B cell (primary cell): ENCODE results near the gene SLC38A10. TPM values are rescaled to one million over a fixed set of nuclear protein-coding genes. Genes with fewer than 3 reads are reported as not detected.

Source experiments
- ATAC-seq: fragments of 200-7000 bp; cut with Tn5 transposase; one replicate; pipeline ENCODE4 v1.10.0; 2021; ENCODE audit warnings: low read depth, mild to moderate bottlenecking, moderate number of reproducible peaks, moderate library complexity
- CTCF ChIA-PET: fragments of 350-600 bp; sonication (Branson Sonifier 250); formaldehyde crosslinking; loops from one replicate; lab custom pipeline; 2021; ENCODE audit warnings: antibody characterized with exemption, inconsistent platforms; lab: Charles Lee
- POLR2A ChIA-PET: fragments of 350-600 bp; sonication (Branson Sonifier 250); formaldehyde crosslinking; loops from one replicate; lab custom pipeline; 2021; ENCODE audit warnings: antibody characterized with exemption; lab: Charles Lee
- DNase-seq: peaks from one replicate; pipeline ENCODE4 v3.0.0; 2013
- H2AFZ ChIP-seq: 2 replicates; pipeline ENCODE4 v1.6.1; 2012; ENCODE audit warnings: mild to moderate bottlenecking, low read depth, low read length; ENCODE audit not compliant: insufficient read depth, poor library complexity, severe bottlenecking
- H3K27ac ChIP-seq, 2 donors: 1 replicate in 1 of 2; 2 replicates in 1 of 2; pipeline ENCODE4 v1.5.1; 2012 to 2013; ENCODE audit warnings: low read length in 2 of 2, mild to moderate bottlenecking in 2 of 2, moderate library complexity in 1 of 2
- H3K27me3 ChIP-seq, 4 experiments: fragments of 200-600 bp in 1 of 4; sonication (generic) in 1 of 4; replicated peaks in 1 of 4; 1 replicate in 2 of 4; 2 replicates in 2 of 4; pipeline versions ENCODE4 v1.6.1 to v1.7.0; 2013 to 2016; ENCODE audit warnings: low read length in 3 of 4, mild to moderate bottlenecking in 2 of 4, mixed read lengths in 1 of 4, moderate library complexity in 1 of 4; ENCODE audit not compliant: insufficient read depth in 4 of 4, control insufficient read depth in 3 of 4; ENCODE audit errors: control extremely low read depth in 1 of 4
- H3K36me3 ChIP-seq, 2 experiments: replicated peaks in 1 of 2; 1 replicate in 1 of 2; 2 replicates in 1 of 2; pipeline versions ENCODE4 v1.6.1 to v1.7.1; 2013; ENCODE audit warnings: low read length in 1 of 2; ENCODE audit not compliant: insufficient read depth in 2 of 2, control insufficient read depth in 1 of 2; ENCODE audit errors: control extremely low read depth in 1 of 2, extremely low read depth in 1 of 2
- H3K4me1 ChIP-seq, 2 donors: fragments of 200-600 bp in 1 of 2; sonication (generic) in 1 of 2; 1 replicate in 1 of 2; 2 replicates in 1 of 2; pipeline versions ENCODE4 v1.5.1 to v1.6.1; 2013 to 2017; ENCODE audit warnings: low read length in 2 of 2; ENCODE audit not compliant: control insufficient read depth in 2 of 2, insufficient read depth in 2 of 2
- H3K4me2 ChIP-seq: replicated peaks from 2 replicates; pipeline ENCODE3; 2012; ENCODE audit warnings: mild to moderate bottlenecking, low read depth, low read length; ENCODE audit not compliant: poor library complexity, severe bottlenecking
- H3K4me3 ChIP-seq, 5 experiments: fragments of 200-600 bp in 1 of 5; sonication (generic) in 1 of 5; 1 replicate in 3 of 5; 2 replicates in 2 of 5; pipeline versions ENCODE4 v1.5.1 to v1.7.0; 2011 to 2016; ENCODE audit warnings: low read length in 4 of 5, mild to moderate bottlenecking in 4 of 5, low read depth in 2 of 5, control low read depth in 1 of 5, moderate library complexity in 1 of 5; ENCODE audit not compliant: insufficient read depth in 1 of 5; ENCODE audit errors: control extremely low read depth in 1 of 5, extremely low read depth in 1 of 5
- H3K79me2 ChIP-seq: fragments of 200-600 bp; sonication (generic); one replicate; pipeline ENCODE4 v1.6.0; 2016; ENCODE audit warnings: low read length; ENCODE audit not compliant: control insufficient read depth, insufficient read depth
- H3K9ac ChIP-seq: fragments of 200-600 bp; sonication (generic); 2 replicates; pipeline ENCODE4 v1.6.1; 2017; ENCODE audit warnings: mild to moderate bottlenecking, low read length, moderate library complexity
- H3K9me3 ChIP-seq, 3 donors: one replicate each; pipeline versions ENCODE4 v1.6.1 to v1.7.1; 2013; ENCODE audit warnings: low read length in 2 of 3; ENCODE audit not compliant: control insufficient read depth in 2 of 3, insufficient read depth in 1 of 3; ENCODE audit errors: control extremely low read depth in 1 of 3
- H4K20me1 ChIP-seq: 2 replicates; pipeline ENCODE4 v1.6.0; 2012; ENCODE audit warnings: mild to moderate bottlenecking, low read length; ENCODE audit not compliant: insufficient read depth, control insufficient read depth, poor library complexity, severe bottlenecking
- H3K27ac Mint-ChIP-seq: one replicate; pipeline ENCODE4 v1.8.0; 2021; ENCODE audit warnings: mixed read lengths
- H3K27me3 Mint-ChIP-seq: one replicate; pipeline ENCODE4 v1.8.0; 2021; ENCODE audit warnings: mixed read lengths
- H3K4me1 Mint-ChIP-seq: one replicate; pipeline ENCODE4 v1.8.0; 2021; ENCODE audit warnings: mixed read lengths
- H3K4me3 Mint-ChIP-seq: one replicate; pipeline ENCODE4 v1.8.0; 2021; ENCODE audit warnings: mixed read lengths
- H3K9me3 Mint-ChIP-seq: one replicate; pipeline ENCODE4 v1.8.0; 2022; ENCODE audit warnings: mixed read lengths; ENCODE audit not compliant: insufficient read depth
- CTCF ChIP-seq: fragments of 200-600 bp; IDR thresholded peaks from one replicate; pipeline ENCODE4 v1.8.0; 2022; ENCODE audit warnings: antibody characterized with exemption, mild to moderate bottlenecking
- EZH2 ChIP-seq: IDR thresholded peaks from 2 replicates; pipeline ENCODE4 v1.6.1; 2012; ENCODE audit warnings: borderline replicate concordance, low read depth, mild to moderate bottlenecking, moderate library complexity, low read length; ENCODE audit not compliant: insufficient read depth, poor library complexity, severe bottlenecking
- WGBS: methylation state at CpG from one replicate; pipeline ENCODE4 v1.1.5; 2013; ENCODE audit warnings: missing lambda C conversion rate; ENCODE audit not compliant: insufficient coverage; 5-methylcytosine and 5-hydroxymethylcytosine counted together
- intact Hi-C: fragments of 100-400 bp; cut with micrococcal nuclease; formaldehyde crosslinking; loops from one replicate; pipeline ENCODE4 v1.10.0; 2022
- polyA plus RNA-seq: library from polyadenylated mRNA; depleted of rRNA; stranded (reverse); fragments of >200 nt; gene quantifications from 2 replicates; pipeline ENCODE4 v1.2.3, GENCODE V29; 2012
- total RNA-seq, 2 donors: library from RNA; stranded (reverse); fragments of 120-200 nt in 1 of 2; gene quantifications; 1 replicate in 1 of 2; 2 replicates in 1 of 2; pipeline versions ENCODE4 v1.2.3 to v1.2.4, GENCODE V29; 2013 to 2022

The SLC38A10 gene
- total and polyA plus RNA-seq, 2 donors (not counting 1 experiment from before 2014, with no cell fraction given), result 76.1 to 104 TPM

- Histone ChIP-seq H4K20me1 (peaks cover 9% of the 10 kb centered on the region), H3K36me3 (peaks cover 0 to 14% of the 10 kb centered on the region in 2 experiments), H3K4me1 (peaks cover 18 to 25% of the 10 kb centered on the region in 2 donors), H3K27ac (peak overlapping the region in 1 of 2 donors; percentile 38), H3K9ac (peak overlapping the region; percentile 74), H3K79me2 (peaks cover 17% of the 10 kb centered on the region), H3K9me3 (peaks cover 0 to 4% (median 0%) of the 10 kb centered on the region in 3 donors), H3K27me3 (no peaks in the 10 kb centered on the region), H3K4me2 (peak overlapping the region; percentile 87), H3K4me3 (peak overlapping the region in 4 of 5 experiments; percentile 51 to 76 (median 64)), H2AFZ (peak overlapping the region; percentile 85)
- Mint-ChIP-seq H3K27ac (no peak overlapping the region), H3K4me3 (peak overlapping the region; percentile 91), H3K9me3 (no peaks in the 10 kb centered on the region), H3K27me3 (no peaks in the 10 kb centered on the region), H3K4me1 (peaks cover 25% of the 10 kb centered on the region)
- 50% methylated on average over 20 of the region's 24 CpGs for WGBS
- CTCF ChIA-PET, result interaction anchor here (1.2 to 1.4 kb wide), 2 partner anchors 18 to 80 kb away, joined by 4 to 12 read pairs; partner anchors contain the start of genes NDUFAF8 and TEPSIN
- POLR2A ChIA-PET, result interaction anchor here (0.7 to 1.3 kb wide), 3 partner anchors 17 to 330 kb away, joined by 4 to 18 read pairs (median 6); partner anchors contain the start of genes FAAP100, NDUFAF8 and TEPSIN
- DNase-seq (no peak), ATAC-seq (no peak)
- intact Hi-C loops, result loop anchor here (2.0 to 5.0 kb wide), 3 partner anchors 80 to 1075 kb away; partner anchors contain the start of genes EIF4A3 and RNF213
- TF ChIP-seq CTCF (no peak), EZH2 (no peak)
Observed at GRCh38 chr17:81221842-81222619, 73.1 kb downstream of the SLC38A10 start.
